Effector memory CD8-positive, alpha-beta T cell (primary cell): ENCODE measurements around the gene BNC2.

Experiments used
- ATAC-seq: fragments of 150-1000 bp; cut with Tn5 transposase; replicated peaks from 2 replicates; pipeline ENCODE4 v1.10.0; 2021; ENCODE audit warnings: mild to moderate bottlenecking, moderate library complexity
- DNase-seq, 3 experiments: peaks; one replicate each; pipeline ENCODE4 v3.0.0; 2021
- H3K27ac Mint-ChIP-seq, 2 donors: one replicate each; pipeline ENCODE4 v1.8.0; 2022; ENCODE audit warnings: mild to moderate bottlenecking in 2 of 2, mixed read lengths in 2 of 2, moderate library complexity in 2 of 2
- H3K27me3 Mint-ChIP-seq, 2 donors: one replicate each; pipeline ENCODE4 v1.8.0; 2022; ENCODE audit warnings: mixed read lengths in 2 of 2
- H3K36me3 Mint-ChIP-seq: one replicate; pipeline ENCODE4 v1.8.0; 2022; ENCODE audit warnings: mild to moderate bottlenecking, moderate library complexity, mixed read lengths; ENCODE audit not compliant: insufficient read depth
- H3K4me1 Mint-ChIP-seq, 2 donors: one replicate each; pipeline ENCODE4 v1.8.0; 2022; ENCODE audit warnings: low read depth in 2 of 2, mixed read lengths in 2 of 2
- H3K4me3 Mint-ChIP-seq, 2 donors: one replicate each; pipeline ENCODE4 v1.8.0; 2022; ENCODE audit warnings: mild to moderate bottlenecking in 2 of 2, mixed read lengths in 2 of 2, moderate library complexity in 2 of 2
- H3K9me3 Mint-ChIP-seq, 2 donors: one replicate each; pipeline ENCODE4 v1.8.0; 2022; ENCODE audit warnings: mixed read lengths in 2 of 2

BNC2 gene

DNA sequence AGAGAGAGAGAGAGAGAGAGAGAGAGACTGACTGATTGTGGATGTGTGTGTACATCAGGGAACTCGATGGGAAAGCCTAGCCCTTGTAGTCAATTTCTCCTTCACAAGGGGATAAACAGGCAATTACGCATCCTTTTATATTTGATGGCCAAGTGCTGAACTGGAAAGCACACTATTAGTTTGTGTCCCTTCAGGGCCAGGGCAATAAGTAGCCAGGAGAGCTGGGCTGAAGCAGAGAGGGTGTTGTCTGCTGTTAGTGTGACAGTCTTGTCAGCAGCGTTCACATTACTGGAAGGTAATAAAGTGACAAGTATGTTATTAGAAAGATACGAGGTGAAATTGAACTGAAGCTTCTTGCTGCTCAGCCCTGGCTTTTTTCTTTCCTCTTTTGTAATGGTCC lies 457.7 kb downstream of the BNC2 start:
- Mint-ChIP-seq H3K27ac (no peak overlapping the region), H3K36me3 (no peaks in the 10 kb centered on the region), H3K4me3 (no peak overlapping the region), H3K4me1 (no peaks in the 10 kb centered on the region), H3K9me3 (peaks cover 6 to 7% of the 10 kb centered on the region in 2 donors), H3K27me3 (no peaks in the 10 kb centered on the region)
- ATAC-seq (no peak), DNase-seq (no peak)

DNA sequence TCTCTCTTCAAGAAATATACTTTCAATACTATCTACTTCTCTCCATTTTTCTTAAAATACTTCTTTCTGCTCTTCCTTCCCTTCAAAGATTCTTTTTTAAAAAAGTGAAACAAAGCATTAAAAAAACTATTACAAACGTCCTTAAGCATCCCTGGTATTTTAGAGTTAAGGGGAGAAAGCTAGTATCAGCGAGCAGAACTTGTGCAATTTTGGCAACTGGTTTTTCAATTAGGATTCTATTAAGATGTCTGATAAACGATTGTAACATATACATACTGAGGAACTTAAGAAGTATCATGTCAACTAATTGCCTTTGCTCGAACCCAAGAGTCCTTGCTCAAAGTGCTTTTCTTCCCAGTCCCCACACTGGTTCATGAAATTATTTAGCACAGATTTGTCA lies 459.2 kb downstream of the BNC2 start:
- no peak for DNase-seq
- Mint-ChIP-seq H3K27ac (no peak overlapping the region), H3K4me3 (no peak overlapping the region), H3K9me3 (peaks cover 6 to 7% of the 10 kb centered on the region in 2 donors), H3K4me1 (no peaks in the 10 kb centered on the region), H3K36me3 (no peaks in the 10 kb centered on the region), H3K27me3 (no peaks in the 10 kb centered on the region)
- no peak for ATAC-seq

DNA sequence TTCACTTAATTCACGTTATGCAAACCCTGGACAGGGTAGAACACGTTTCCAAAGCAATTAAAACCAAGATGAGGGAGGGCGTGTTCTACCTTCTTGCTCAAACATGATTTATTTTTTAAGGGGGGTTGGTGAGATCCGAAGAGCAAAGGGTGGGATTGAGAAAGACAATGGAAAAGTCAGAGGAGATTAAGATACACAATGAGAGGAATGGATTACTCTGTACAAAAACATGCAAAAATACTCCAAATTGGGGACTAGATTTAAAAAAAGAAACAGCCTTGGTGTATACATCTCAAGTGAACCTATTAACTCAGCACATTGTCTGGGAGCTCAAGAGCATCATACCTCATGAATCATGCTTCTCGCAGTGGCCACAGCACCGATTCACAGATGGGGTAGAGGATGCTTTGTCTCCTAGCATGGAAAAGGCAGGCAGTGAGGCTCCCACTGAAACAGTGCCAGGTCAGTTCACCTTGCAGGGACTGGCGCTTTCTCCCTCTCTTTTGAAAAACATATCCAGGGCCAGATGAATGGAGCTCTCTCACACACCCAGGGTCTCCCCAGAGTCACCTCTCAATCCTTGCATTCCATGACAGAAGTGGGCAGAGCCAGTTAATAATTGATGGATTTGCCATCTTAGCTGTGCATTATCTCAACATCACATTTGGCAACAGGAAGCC lies 459.7 kb downstream of the BNC2 start:
- no peak overlapping the region for H3K4me3 Mint-ChIP-seq
- H3K27me3 Mint-ChIP-seq, result no peaks in the 10 kb centered on the region
- no peak for DNase-seq
- peaks cover 6 to 7% of the 10 kb centered on the region in 2 donors for H3K9me3 Mint-ChIP-seq
- H3K27ac Mint-ChIP-seq, result no peak overlapping the region
- no peak for ATAC-seq
- no peaks in the 10 kb centered on the region for H3K36me3 Mint-ChIP-seq
- no peaks in the 10 kb centered on the region for H3K4me1 Mint-ChIP-seq

DNA sequence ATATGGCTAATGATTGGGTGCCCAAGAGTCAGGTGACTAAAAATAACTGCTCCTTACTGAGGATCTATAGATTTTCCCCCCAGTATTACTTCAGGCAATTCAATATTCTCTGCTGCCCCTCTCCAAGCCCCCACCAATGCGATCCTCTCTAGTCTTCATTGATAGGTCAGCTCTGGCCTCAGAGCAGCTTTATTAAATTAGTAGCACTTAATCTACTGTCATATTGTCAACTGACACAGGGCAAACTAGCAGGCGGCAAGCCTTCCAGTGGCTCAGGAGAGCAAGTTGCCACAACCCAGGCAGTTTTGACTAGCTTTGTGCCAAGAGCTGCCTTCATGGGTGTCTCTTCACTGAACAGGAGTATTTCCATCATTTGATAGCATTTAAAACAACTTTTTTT lies 462.9 kb downstream of the BNC2 start:
- Mint-ChIP-seq H3K4me1 (no peaks in the 10 kb centered on the region), H3K9me3 (peaks cover 5 to 14% of the 10 kb centered on the region in 2 donors), H3K36me3 (peaks cover 3% of the 10 kb centered on the region), H3K27ac (no peak overlapping the region), H3K4me3 (no peak overlapping the region), H3K27me3 (no peaks in the 10 kb centered on the region)
- DNase-seq (no peak), ATAC-seq (no peak)

DNA sequence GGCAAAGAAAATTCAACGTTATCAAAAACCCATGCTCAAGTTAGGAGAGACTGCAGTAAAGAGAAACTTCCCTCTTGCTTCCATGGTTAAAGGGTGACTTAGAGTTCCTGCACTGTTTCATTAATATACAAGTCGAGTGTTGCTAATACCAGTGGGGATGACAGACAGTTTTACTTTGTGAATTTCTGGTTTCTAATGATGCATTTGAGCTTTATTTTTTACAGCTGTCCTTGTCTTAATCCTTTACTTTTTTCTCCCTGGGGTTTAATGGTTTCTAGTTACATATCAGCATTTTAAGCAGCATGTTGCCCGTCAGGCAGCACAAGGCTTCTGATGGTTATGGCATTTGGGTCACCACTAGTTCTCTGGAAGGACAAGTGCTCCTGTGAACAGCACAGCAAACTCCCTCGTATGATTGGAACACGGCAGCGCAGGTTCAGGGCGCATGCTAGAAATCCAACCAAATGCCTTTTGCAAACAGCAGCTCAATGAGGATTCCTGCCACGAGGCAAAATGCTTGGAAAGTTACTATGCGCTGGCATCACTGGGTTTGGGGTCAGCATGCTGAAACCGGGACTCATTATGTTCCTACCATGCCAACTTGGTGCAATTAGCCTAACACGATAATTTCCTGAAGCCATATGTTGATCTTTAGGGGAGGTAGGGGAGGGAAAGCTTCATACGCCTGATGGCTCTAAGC lies 463.8 kb downstream of the BNC2 start:
- Mint-ChIP-seq H3K9me3 (peaks cover 5 to 15% of the 10 kb centered on the region in 2 donors), H3K4me1 (no peaks in the 10 kb centered on the region)
- no peak for ATAC-seq

DNA sequence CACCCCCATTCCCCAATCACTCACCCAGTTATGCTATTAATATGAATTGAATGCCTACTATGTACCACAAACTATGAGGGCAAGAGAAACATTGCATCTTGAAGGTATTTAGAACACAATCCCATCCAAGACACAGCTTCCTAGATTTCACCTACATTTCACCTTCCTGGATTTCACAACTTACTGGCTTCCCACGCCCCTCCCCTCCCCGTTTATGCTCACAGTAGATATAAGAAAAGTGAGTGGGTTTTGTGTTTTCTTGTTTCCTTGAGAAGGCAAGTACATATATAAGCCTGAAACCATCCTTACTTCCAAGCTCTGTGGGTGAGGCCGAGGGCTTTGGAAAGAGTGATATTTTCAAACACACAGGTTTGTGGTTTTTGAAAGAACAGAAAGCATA lies 465.0 kb downstream of the BNC2 start:
- Mint-ChIP-seq H3K27ac (no peak overlapping the region), H3K4me1 (no peaks in the 10 kb centered on the region), H3K4me3 (no peak overlapping the region), H3K27me3 (no peaks in the 10 kb centered on the region), H3K36me3 (peaks cover 3% of the 10 kb centered on the region), H3K9me3 (peaks cover 7 to 16% of the 10 kb centered on the region in 2 donors)
- DNase-seq (no peak), ATAC-seq (no peak)

More for the DNA sequence above, 463.8 kb downstream of the BNC2 start:
- no peak for DNase-seq
- peaks cover 3% of the 10 kb centered on the region for H3K36me3 Mint-ChIP-seq
- H3K4me3 Mint-ChIP-seq, result no peak overlapping the region
- H3K27me3 Mint-ChIP-seq, result no peaks in the 10 kb centered on the region
- no peak overlapping the region for H3K27ac Mint-ChIP-seq

DNA sequence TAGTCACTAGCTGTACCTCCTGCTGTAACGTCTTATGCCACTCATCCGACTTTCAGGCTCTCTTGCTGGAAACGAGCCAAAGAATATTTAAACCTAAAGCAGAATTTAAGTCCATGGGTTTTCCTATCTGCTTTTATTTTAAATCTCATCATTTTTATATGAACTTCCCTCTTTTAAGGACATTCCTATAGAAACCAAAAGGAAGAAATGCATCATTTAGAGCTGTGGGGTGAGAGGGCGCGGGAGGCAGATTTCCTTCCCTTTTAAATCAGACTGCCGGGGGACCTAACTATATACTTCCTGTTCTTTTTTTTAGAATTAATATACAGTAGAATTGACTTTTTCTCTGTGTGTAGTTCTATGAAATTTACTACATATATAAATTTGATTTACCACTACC lies 468.8 kb downstream of the BNC2 start:
- ATAC-seq (no peak), DNase-seq (no peak)
- Mint-ChIP-seq H3K27me3 (no peaks in the 10 kb centered on the region), H3K4me3 (no peak overlapping the region), H3K27ac (no peak overlapping the region), H3K4me1 (no peaks in the 10 kb centered on the region), H3K9me3 (peaks cover 5 to 16% of the 10 kb centered on the region in 2 donors), H3K36me3 (peaks cover 3% of the 10 kb centered on the region)

DNA sequence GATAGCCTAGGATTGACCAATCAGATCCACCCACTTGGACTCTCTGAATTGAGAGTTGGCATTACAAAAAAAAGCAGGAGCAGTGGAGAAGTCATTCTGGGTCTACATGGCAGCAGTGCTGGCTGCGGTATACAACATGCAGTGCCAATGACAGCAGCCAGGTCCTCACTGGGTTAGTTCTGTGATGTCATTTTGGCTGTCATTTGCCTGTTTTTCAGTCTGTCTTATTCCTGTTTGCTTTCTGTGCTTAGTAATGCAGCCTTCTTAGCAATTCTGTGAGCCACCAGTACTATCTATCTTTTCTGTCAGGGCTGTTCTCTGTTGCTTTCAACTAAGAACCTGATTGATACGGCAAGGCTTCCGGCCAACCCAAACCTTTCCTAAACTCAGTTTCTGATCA lies 471.8 kb downstream of the BNC2 start:
- no peaks in the 10 kb centered on the region for H3K4me1 Mint-ChIP-seq
- H3K36me3 Mint-ChIP-seq, result no peaks in the 10 kb centered on the region
- H3K27me3 Mint-ChIP-seq, result no peaks in the 10 kb centered on the region
- peaks cover 5 to 24% of the 10 kb centered on the region in 2 donors for H3K9me3 Mint-ChIP-seq
- ATAC-seq (no peak), DNase-seq (no peak)
- no peak overlapping the region for H3K4me3 Mint-ChIP-seq
- no peak overlapping the region for H3K27ac Mint-ChIP-seq

DNA sequence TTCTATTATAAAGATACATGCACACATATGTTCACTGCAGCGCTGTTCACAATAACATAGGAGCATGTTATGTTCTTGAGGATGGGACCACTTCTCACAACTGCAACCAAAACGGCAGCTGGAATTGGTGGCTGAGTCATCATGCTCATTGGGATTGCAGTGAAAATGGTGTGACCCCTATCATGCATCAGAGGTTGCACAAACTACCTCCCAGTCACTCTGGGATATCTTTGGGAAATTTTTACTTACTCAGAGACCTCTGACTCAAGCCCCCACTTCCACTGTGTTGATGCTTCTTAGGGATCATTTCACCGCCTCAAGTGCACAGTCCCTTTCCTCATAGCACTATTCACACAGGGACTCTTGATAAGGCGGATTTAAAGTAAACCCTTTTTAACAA lies 474.1 kb downstream of the BNC2 start:
- Mint-ChIP-seq H3K9me3 (peaks cover 5 to 15% of the 10 kb centered on the region in 2 donors), H3K27me3 (no peaks in the 10 kb centered on the region)
- no peak for DNase-seq

DNA sequence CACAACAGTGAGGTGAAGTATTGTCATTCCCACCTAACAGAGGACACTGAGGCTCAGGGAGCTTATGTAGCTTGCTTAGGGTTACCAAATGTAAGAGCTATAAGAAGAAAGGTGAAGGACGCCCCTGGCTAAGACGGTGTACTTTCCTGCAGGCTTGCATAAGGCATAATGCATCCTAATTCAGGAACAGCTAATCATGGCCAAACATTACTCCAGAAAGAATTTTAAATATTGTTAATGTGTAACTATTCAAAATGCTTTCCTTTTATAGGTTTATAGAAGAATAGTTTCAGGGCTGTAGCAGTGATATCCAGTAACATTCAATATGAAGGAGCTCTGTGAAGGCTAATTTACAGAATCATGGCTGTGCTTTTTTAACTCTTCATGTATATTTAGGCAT lies 479.1 kb downstream of the BNC2 start:
- H3K9me3 Mint-ChIP-seq, result peaks cover 3 to 14% of the 10 kb centered on the region in 2 donors
- no peak overlapping the region for H3K27ac Mint-ChIP-seq
- no peaks in the 10 kb centered on the region for H3K4me1 Mint-ChIP-seq
- no peaks in the 10 kb centered on the region for H3K36me3 Mint-ChIP-seq
- DNase-seq (no peak), ATAC-seq (no peak)
- no peak overlapping the region for H3K4me3 Mint-ChIP-seq
- no peaks in the 10 kb centered on the region for H3K27me3 Mint-ChIP-seq

More for the DNA sequence above, 474.1 kb downstream of the BNC2 start:
- Mint-ChIP-seq H3K36me3 (no peaks in the 10 kb centered on the region), H3K4me1 (no peaks in the 10 kb centered on the region), H3K4me3 (no peak overlapping the region), H3K27ac (no peak overlapping the region)
- no peak for ATAC-seq

DNA sequence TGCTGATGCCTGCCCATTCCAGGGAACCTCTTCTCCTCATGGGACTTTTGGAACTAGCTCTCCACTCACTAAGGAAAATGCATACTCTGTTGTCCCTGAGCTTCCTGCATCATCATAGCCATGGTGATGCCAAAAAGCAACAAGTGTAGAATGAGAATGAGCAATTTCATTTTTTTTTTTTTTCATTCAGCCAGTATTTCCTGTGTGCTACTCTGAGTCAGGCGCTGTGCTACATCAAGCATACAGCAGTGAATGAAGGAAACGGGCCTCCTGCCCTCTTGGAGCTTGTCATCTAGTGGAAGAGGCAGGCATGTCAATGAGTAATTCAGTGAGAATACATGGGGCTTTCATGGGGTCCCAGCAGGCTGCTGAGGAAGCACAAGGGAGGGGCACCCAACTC lies 483.1 kb downstream of the BNC2 start:
- Mint-ChIP-seq H3K36me3 (no peaks in the 10 kb centered on the region), H3K4me1 (no peaks in the 10 kb centered on the region), H3K9me3 (peaks cover 2 to 6% of the 10 kb centered on the region in 2 donors), H3K27me3 (no peaks in the 10 kb centered on the region), H3K27ac (no peak overlapping the region), H3K4me3 (no peak overlapping the region)
- ATAC-seq, result no peak
- no peak for DNase-seq

DNA sequence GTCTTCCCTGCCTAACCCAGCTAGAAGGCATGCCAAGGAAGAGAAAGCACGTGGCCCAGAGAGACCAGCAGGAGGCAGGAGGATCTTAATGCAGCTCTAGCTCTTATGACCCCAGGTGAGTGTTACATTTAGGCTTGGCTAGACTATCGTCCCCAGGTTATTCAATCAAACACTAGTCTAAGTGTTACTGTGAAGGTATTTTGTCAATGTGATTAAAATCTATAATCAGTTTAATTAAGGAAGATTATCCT lies 483.7 kb downstream of the BNC2 start:
- Mint-ChIP-seq H3K27me3 (no peaks in the 10 kb centered on the region), H3K36me3 (no peaks in the 10 kb centered on the region), H3K4me3 (no peak overlapping the region), H3K4me1 (no peaks in the 10 kb centered on the region), H3K9me3 (peaks cover 2 to 6% of the 10 kb centered on the region in 2 donors), H3K27ac (no peak overlapping the region)
- DNase-seq, result no peak
- ATAC-seq, result no peak

DNA sequence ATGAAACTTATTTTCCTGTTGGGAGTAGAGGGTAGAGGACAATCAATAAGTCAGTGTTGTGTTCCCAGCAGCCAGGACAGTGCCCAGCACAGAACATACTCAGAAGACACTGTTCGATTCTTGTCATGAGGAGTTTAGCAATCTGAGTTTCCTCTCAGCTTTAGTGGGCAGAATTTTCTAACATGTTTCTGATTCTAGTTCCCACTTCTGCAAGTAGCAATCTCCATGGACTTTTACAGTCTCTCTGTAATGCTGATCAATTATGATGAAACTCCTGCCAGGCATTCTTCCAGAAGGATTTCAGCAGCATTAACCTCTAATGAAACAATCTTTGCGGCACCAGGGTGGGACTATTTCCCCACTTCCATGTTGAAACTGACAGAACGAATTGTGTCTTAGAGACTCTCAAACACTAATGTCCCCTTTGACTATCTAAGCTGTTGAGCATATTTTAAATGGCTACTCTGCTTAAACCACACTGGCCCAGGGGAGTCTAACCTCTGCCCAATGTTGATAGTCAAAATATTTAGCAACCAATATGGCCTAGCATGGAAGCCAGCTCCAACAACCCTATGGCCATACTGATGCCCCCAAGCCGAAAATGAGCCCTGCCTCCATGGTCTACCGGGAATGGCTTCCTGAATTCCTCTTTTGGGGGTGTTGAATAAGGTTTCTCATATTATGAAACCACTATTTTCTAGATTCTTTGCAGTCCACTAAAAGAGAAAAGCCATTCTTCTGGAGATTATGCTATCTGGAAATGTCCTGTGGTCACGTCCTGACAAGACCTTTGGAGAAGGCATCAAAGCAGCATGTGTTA lies 484.3 kb downstream of the BNC2 start:
- Mint-ChIP-seq H3K9me3 (peaks cover 2 to 6% of the 10 kb centered on the region in 2 donors), H3K4me1 (no peaks in the 10 kb centered on the region)
- ATAC-seq, result no peak

DNA sequence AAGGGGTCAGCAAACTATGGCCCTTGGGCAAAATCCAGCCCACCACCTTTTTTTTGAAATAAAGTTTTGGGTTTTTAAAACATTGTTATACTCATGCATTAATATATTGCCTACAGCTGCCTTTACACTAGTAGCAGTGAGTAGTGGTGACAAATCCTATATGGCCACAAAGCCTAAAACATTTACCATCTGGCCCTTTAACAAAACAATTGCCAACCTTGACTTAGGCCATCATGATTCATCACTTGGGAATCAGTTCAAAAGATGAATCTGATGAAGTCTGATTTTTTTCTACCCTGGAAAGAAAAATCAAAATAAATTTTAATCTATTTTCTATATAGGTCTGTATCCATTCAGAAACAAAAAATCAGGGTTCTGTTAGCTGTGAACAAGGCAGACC lies 484.9 kb downstream of the BNC2 start:
- no peaks in the 10 kb centered on the region for H3K27me3 Mint-ChIP-seq
- H3K36me3 Mint-ChIP-seq, result no peaks in the 10 kb centered on the region
- no peak overlapping the region for H3K27ac Mint-ChIP-seq
- H3K4me1 Mint-ChIP-seq, result no peaks in the 10 kb centered on the region
- H3K9me3 Mint-ChIP-seq, result peaks cover 3 to 6% of the 10 kb centered on the region in 2 donors
- H3K4me3 Mint-ChIP-seq, result no peak overlapping the region
- ATAC-seq (no peak), DNase-seq (no peak)

More for the DNA sequence above, 484.3 kb downstream of the BNC2 start:
- Mint-ChIP-seq H3K27ac (no peak overlapping the region), H3K36me3 (no peaks in the 10 kb centered on the region), H3K27me3 (no peaks in the 10 kb centered on the region), H3K4me3 (no peak overlapping the region)
- no peak for DNase-seq
